Measurements from ENCODE around the gene MYO7A. TPM values are rescaled to one million over a fixed set of nuclear protein-coding genes. Genes with fewer than 3 reads are reported as not detected.
"Not testable (repeated sequence)": the region's sequence is repeated elsewhere in the genome, so short reads cannot be mapped to it uniquely, and the experiment has no call there.

MYO7A gene
- total and polyA plus RNA-seq, 8 donors: 1.4 to 29.2 (median 3.3) TPM

DNA sequence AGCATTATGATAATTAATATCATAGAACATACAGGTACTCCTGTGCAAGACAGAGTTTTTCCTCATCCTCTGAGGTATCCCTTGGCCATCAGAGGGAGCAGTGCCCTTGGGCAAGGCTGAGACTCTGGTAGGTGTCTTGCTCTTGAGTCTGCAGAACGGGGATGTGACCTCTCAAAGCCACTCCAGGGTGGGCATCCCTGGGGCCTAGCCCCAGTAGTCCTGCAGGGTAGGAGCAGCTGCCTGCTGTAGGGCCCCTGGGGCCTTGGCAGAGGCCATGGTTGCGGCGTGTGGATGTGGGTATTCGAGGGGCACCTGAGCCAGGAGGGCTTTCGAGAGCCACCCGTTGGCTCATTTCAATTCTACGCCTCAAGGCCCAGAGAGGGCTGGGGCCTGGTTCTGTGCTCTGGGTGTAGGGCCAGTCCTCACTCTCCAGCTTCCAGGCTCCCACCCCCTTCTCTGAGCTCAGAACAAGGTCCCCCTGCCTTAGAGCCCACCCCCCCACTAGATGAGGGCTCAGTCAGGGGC, 33.1 kb upstream of the MYO7A start:
- H3K4me1 ChIP-seq: peaks cover 6 to 62% (median 31%) of the 10 kb centered on the region in 4 donors
- H3K9me3 ChIP-seq: no peaks in the 10 kb centered on the region
- H3K27me3 ChIP-seq: no peaks in the 10 kb centered on the region
- intact Hi-C loops (cut with DNase I; ENCODE audit: low total_unique reads): loop anchor here (5.0 kb wide), 1 partner anchor 48 kb away; no protein-coding TSS in a partner anchor
- H3K36me3 ChIP-seq: peaks cover 0 to 24% (median 22%) of the 10 kb centered on the region in 4 donors
- H3K4me3 ChIP-seq: no peak overlapping the region
- TF ChIP-seq EP300 (IDR thresholded peaks at IDR 0.05): no peak
- no peak for DNase-seq
- 83 to 94% (median 93%) methylated on average over 7 of the region's 7 CpGs for WGBS, 5 donors
- H3K27ac ChIP-seq: peak overlapping the region; percentile 41 to 80 (median 53)

DNA sequence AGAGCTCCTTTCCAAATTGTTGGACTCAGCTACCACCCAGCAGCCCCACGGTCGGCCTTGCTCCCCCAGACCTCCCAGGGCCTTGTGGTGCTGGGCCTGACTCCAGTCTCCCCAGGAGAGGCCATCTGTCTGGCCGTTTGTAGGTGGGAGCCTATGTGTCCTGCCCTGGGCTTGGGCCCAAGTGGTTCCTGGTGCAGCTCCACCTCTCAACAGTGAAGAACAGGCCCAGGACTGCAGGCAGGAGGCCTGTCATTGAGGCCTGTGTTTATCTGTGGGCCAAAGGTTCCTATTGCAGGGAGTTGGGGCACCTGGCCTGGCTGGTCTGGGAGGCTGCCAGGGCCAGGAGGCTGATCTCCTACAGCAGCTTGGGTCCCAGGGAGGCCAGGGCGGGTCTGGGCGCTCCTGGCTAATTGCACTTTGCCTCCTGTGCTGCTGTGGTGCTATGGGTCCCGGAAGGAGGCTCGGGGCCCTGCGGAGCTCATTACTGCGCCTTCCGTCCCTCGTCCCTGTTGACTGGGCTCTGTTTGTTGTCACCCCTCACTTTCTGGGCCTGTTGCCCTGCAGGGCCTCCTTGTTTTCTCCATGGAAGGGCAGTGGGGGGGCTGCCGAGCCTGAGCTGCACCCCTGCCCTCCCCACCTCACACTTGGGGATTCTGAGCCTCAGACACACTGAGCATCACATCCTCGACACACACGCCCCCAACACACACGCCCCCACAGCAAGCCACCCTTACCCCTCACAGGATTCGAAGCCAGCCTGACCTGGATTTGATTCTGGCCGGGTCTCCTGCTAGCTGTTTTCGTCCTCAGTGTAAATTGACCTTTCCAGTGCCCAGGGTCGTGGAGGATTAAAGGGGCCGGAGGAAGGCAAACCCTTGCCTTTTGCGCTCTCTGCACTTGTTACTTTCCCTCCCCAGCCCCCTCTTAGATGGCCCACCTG, 32.2 kb upstream of the MYO7A start:
- H3K4me1 ChIP-seq: peaks cover 5 to 54% (median 25%) of the 10 kb centered on the region in 4 donors
- WGBS, 5 donors: 54 to 69% (median 62%) methylated on average over 19 to 21 of the region's 21 CpGs
- no peaks in the 10 kb centered on the region for H3K27me3 ChIP-seq
- peak; percentile 61 to 79 for DNase-seq
- H3K27ac ChIP-seq: peak overlapping the region; percentile 41 to 80 (median 53)
- TF ChIP-seq POLR2AphosphoS5 (IDR thresholded peaks at IDR 0.05): peak in 1 of 3 donors; percentile 49
- TF ChIP-seq POLR2A (IDR thresholded peaks at IDR 0.05): no peak
- no peaks in the 10 kb centered on the region for H3K9me3 ChIP-seq
- peaks cover 0 to 28% (median 22%) of the 10 kb centered on the region in 4 donors for H3K36me3 ChIP-seq
- intact Hi-C loops (cut with DNase I; ENCODE audit: low total_unique reads): no loop called here
- no peak overlapping the region for H3K4me3 ChIP-seq

DNA sequence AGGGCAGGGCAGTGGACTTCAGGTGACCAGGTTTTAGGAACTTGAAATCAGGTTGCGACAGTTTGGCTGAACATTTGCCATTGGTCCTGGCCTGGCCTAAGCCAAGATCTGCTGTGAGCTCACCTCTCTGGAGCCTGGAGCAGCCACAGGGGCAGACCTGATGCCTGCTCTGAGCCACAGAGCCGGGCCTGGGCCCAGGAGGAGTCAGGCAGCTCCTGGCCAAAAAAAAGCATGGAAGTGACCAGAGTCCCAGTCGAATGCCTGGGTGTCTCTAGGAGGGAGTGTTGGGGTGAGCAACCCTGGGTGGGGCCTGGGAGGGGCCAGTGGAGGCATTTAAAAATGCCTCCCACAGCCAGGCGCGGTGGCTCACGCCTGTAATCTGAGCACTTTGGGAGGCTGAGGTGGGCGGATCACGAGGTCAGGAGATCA, 31.4 kb upstream of the MYO7A start:
- Histone ChIP-seq H3K4me1 (peaks cover 0 to 46% (median 17%) of the 10 kb centered on the region in 4 donors), H3K36me3 (peaks cover 0 to 31% (median 22%) of the 10 kb centered on the region in 4 donors), H3K27ac (peak overlapping the region in 3 of 5 donors; percentile 51 to 53 (median 51)), H3K27me3 (no peaks in the 10 kb centered on the region), H3K4me3 (no peak overlapping the region), H3K9me3 (no peaks in the 10 kb centered on the region)
- 86 to 94% (median 91%) methylated on average over 8 of the region's 8 CpGs for WGBS, 5 donors
- no peak for DNase-seq
- intact Hi-C loops (cut with DNase I; ENCODE audit: low total_unique reads): no loop called here
- TF ChIP-seq POLR2AphosphoS5 (IDR thresholded peaks at IDR 0.05) (no peak), POLR2A (IDR thresholded peaks at IDR 0.05) (no peak), EP300 (IDR thresholded peaks at IDR 0.05) (no peak)
- TF ChIP-seq, protein P1, sequence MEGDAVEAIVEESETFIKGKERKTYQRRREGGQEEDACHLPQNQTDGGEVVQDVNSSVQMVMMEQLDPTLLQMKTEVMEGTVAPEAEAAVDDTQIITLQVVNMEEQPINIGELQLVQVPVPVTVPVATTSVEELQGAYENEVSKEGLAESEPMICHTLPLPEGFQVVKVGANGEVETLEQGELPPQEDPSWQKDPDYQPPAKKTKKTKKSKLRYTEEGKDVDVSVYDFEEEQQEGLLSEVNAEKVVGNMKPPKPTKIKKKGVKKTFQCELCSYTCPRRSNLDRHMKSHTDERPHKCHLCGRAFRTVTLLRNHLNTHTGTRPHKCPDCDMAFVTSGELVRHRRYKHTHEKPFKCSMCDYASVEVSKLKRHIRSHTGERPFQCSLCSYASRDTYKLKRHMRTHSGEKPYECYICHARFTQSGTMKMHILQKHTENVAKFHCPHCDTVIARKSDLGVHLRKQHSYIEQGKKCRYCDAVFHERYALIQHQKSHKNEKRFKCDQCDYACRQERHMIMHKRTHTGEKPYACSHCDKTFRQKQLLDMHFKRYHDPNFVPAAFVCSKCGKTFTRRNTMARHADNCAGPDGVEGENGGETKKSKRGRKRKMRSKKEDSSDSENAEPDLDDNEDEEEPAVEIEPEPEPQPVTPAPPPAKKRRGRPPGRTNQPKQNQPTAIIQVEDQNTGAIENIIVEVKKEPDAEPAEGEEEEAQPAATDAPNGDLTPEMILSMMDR (IDR thresholded peaks at IDR 0.05): no peak

DNA sequence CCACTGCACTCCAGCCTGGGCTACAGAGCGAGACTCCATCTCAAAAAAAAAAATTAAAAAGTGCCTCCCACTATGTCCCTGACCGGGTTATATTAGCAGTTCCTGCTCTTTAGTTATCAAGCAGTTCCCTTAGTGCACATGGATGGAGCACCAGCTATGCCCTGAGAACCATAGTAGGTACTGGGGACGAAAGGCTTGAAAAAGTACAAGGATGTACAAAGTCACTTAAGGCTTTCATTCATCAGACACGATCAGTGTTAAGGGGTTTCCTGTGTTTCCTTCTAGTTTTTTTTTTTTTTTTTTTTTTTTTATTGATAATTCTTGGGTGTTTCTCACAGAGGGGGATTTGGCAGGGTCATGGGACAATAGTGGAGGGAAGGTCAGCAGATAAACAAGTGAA, 30.9 kb upstream of the MYO7A start:
- Histone ChIP-seq H3K36me3 (peaks cover 0 to 31% (median 24%) of the 10 kb centered on the region in 4 donors), H3K4me1 (peaks cover 0 to 43% (median 17%) of the 10 kb centered on the region in 4 donors), H3K27ac (peak overlapping the region in 1 of 5 donors; percentile 53)
- H3K27me3 ChIP-seq; intact Hi-C loops (cut with DNase I; ENCODE audit: low total_unique reads); H3K4me3 ChIP-seq; H3K9me3 ChIP-seq; DNase-seq: not testable (repeated sequence)
- 77 to 86% (median 84%) methylated on average over 4 of the region's 4 CpGs for WGBS, 5 donors

DNA sequence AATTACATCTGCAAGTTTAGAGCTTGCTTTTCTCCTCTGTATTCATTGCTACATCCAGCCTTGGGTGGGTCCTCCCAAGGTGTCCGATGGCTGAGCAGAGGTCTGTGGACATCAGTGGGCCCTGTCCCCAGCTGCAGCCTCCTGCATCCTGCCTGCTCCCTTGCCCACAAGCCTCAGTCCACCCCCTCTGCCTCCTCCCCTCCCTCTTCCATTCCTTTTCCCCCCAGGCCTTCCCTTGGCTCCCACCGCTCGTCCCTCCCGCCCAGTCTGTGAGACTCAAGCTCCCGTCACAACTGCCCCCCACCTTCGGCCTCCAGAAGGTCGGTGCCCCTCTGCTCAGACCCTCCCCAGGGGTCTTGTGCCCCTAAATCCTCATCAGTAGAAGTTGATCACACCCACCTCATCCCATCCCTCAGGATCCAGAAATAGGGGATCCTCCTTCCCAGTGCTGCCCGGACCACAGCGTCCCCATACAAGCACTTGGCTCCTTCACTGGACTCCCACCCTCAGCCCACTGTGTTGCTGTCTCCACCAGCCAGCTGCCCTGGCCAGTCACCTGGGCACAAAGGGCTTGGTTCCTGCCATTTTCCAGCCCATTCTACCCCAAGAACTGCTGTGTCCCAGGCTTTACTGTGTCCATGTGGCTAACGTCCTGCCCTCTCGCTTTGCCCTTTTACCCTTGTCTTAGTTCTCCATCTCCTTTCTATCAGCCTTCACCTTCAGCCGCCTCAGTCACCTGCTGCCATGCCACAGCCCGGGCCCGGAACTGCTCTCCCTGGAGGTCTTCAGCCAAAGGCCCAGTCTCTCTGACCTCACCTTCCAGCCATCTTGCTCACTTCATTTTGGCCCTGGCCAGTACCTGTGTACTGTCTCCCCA, 27.6 kb upstream of the MYO7A start:
- Histone ChIP-seq H3K27me3 (no peaks in the 10 kb centered on the region), H3K27ac (no peak overlapping the region), H3K4me1 (peaks cover 0 to 19% (median 8%) of the 10 kb centered on the region in 4 donors), H3K9me3 (no peaks in the 10 kb centered on the region), H3K4me3 (no peak overlapping the region), H3K36me3 (peaks cover 0 to 36% (median 27%) of the 10 kb centered on the region in 4 donors)
- no peak for TF ChIP-seq POLR2AphosphoS5 (IDR thresholded peaks at IDR 0.05)
- TF ChIP-seq, protein P1 (IDR thresholded peaks at IDR 0.05): no peak
- no peak for TF ChIP-seq EP300 (IDR thresholded peaks at IDR 0.05)
- no peak for TF ChIP-seq POLR2A (IDR thresholded peaks at IDR 0.05)
- WGBS, 5 donors: 92 to 96% (median 94%) methylated on average over 14 of the region's 14 CpGs
- no peak for DNase-seq
- intact Hi-C loops (cut with DNase I; ENCODE audit: low total_unique reads): no loop called here
